ENCODE data around the gene RNLS. TPM values are rescaled to one million over a fixed set of nuclear protein-coding genes. Genes with fewer than 3 reads are reported as not detected.

The RNLS gene
- total and polyA plus RNA-seq, 2 of the 4 experiments (the other 2 are of a cell fraction) = 4.5 to 7.0 TPM

DNA sequence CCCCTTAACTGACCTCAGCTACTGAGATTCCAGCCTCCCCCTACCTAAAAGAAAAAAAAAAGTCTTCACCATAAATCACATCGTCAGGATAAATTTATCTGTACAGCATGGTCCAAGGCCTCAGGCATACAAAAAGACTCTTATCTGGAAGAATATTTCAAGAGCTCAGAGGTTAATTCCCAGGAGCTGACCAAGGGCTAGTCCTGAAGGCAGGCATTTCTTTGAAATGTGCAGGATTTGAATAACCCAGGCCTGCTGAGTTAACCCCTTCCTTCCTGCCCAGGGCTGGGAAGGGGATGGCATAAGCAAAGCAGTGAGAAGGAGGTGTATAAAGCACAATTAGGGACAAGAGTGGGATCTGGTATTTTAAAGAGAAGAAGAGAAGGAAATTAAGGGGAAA is 111.2 kb downstream of the RNLS start:
- intact Hi-C loops (cut with micrococcal nuclease) = loop anchor here (5.0 kb wide), 1 partner anchor 45 kb away; no protein-coding TSS in a partner anchor
- H3K79me1 ChIP-seq (ENCODE audit: low read depth in 1 of 2, low read length in 2 of 2) = no peaks in the 10 kb centered on the region

More for the DNA sequence above, 111.2 kb downstream of the RNLS start:
- no peak overlapping the region for H3K23ac ChIP-seq (ENCODE audit: low read depth, low read length)
- H3K4me3 ChIP-seq (ENCODE audit: insufficient read depth, low read depth, low read length) = no peak overlapping the region
- no peak overlapping the region for H2BK15ac ChIP-seq (ENCODE audit: low read depth, low read length)
- no peak overlapping the region for H2BK120ac ChIP-seq (ENCODE audit: low read depth, low read length)
- in situ Hi-C loops (cut with MboI; ENCODE audit: low sequenced_read_pairs) (no loop called here), dilution Hi-C loops (cut with HindIII; ENCODE audit: low sequenced_read_pairs, unreplicated experiment) (no loop called here)
- no peaks in the 10 kb centered on the region for H3K9me3 ChIP-seq (ENCODE audit: control insufficient read depth, insufficient read depth, low read length)
- no peak overlapping the region for H3K14ac ChIP-seq (replicated peaks; ENCODE audit: low read depth, low read length)
- no peak overlapping the region for H4K91ac ChIP-seq (ENCODE audit: insufficient read depth, low read depth, low read length)
- H3K27me3 ChIP-seq (ENCODE audit: control insufficient read depth, insufficient read depth, low read length) = no peaks in the 10 kb centered on the region; the same call in 1 of the 2 replicates
- H3K9me1 ChIP-seq (ENCODE audit: insufficient read depth, low read length) = no peaks in the 10 kb centered on the region
- ChIA-PET POLR2A (ENCODE audit: unreplicated experiment) (no interaction called here), CTCF (no interaction called here)
- no peaks in the 10 kb centered on the region for H4K20me1 ChIP-seq (ENCODE audit: insufficient read depth, low read length)
- WGBS, 2 experiments (ENCODE audit: extremely low coverage in 2 of 2, insufficient read length in 1 of 2) = no CpG with 5 or more reads among the region's 1 CpG
- H4K8ac ChIP-seq (ENCODE audit: low read depth in 2 of 2, low read length in 2 of 2) = no peak overlapping the region
- H3K18ac ChIP-seq (ENCODE audit: low read depth, low read length) = no peak overlapping the region
- no peak overlapping the region for H2BK20ac ChIP-seq (ENCODE audit: low read depth, low read length)
- H3K4ac ChIP-seq (ENCODE audit: low read depth, low read length) = no peak overlapping the region
- no peak for ATAC-seq (ENCODE audit: low read depth)
- no peak overlapping the region for H2BK5ac ChIP-seq (ENCODE audit: low read depth, low read length, poor library complexity, severe bottlenecking)
- H4K5ac ChIP-seq (ENCODE audit: low read depth, low read length) = no peak overlapping the region
- TF ChIP-seq RFX5 (IDR thresholded peaks at IDR 0.05; ENCODE audit: low read depth, low read length) = no peak
- no peak overlapping the region for H2AK5ac ChIP-seq (ENCODE audit: low read depth, low read length)
- H3K4me1 ChIP-seq (ENCODE audit: control insufficient read depth, insufficient read depth, low read length) = peaks cover 1% of the 10 kb centered on the region; the same call in 1 of the 2 replicates
- H3K36me3 ChIP-seq (ENCODE audit: control insufficient read depth, insufficient read depth, low read length) = no peaks in the 10 kb centered on the region
- H3K4me2 ChIP-seq (ENCODE audit: low read depth, low read length) = no peak overlapping the region
- no peak overlapping the region for H2AFZ ChIP-seq (replicated peaks; ENCODE audit: low read length, poor library complexity)
- BruUV-seq (replicated peaks) = no TSS peak
- H3K9ac ChIP-seq (ENCODE audit: low read depth, low read length) = no peak overlapping the region
- no peak overlapping the region for H2AK9ac ChIP-seq (replicated peaks; ENCODE audit: low read depth, low read length, poor library complexity)
- no peak overlapping the region for H3K27ac ChIP-seq (ENCODE audit: insufficient read depth, low read length)
- H3K56ac ChIP-seq (ENCODE audit: extremely low read depth, insufficient read depth, low read length) = no peak overlapping the region
- no peak for DNase-seq

Data from IMR-90 (cell line).